OCI-LY3 (cell line): ENCODE data around the gene CACNB4.

Experiments
- EZH2phosphoT487 ChIP-seq: fragments of 200-600 bp; shearing (Covaris generic); IDR thresholded peaks from 2 replicates; pipeline ENCODE4 v1.6.1; 2018; ENCODE audit warnings: antibody characterized with exemption, mixed run types, low read depth
- TF ChIP-seq, protein P1 (sequence below): fragments of 200-600, 300-600 bp; sonication (generic); IDR thresholded peaks from 2 replicates; pipeline ENCODE4 v1.5.1; 2014; ENCODE audit warnings: antibody characterized with exemption, low read length, low read depth

DNA sequence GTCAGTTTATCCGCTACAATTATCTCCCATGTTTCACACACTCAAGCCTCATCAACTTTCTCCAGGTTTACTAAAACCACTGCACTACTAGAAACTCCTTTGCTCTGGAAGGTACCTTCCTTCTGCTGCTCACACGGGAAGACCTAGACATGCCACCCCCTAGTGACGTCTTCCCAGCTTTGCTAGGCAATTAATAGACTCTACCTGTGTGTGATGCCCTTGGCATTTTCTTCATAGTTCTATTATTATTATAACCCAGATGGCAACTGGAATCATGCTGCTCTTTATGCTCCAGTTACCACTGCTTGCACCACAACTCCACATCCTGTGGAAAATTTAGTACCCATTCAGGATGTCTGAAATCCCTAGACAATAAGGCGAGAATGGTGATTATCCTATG lies 42.4 kb downstream of the CACNB4 start:
- TF ChIP-seq, protein P1, sequence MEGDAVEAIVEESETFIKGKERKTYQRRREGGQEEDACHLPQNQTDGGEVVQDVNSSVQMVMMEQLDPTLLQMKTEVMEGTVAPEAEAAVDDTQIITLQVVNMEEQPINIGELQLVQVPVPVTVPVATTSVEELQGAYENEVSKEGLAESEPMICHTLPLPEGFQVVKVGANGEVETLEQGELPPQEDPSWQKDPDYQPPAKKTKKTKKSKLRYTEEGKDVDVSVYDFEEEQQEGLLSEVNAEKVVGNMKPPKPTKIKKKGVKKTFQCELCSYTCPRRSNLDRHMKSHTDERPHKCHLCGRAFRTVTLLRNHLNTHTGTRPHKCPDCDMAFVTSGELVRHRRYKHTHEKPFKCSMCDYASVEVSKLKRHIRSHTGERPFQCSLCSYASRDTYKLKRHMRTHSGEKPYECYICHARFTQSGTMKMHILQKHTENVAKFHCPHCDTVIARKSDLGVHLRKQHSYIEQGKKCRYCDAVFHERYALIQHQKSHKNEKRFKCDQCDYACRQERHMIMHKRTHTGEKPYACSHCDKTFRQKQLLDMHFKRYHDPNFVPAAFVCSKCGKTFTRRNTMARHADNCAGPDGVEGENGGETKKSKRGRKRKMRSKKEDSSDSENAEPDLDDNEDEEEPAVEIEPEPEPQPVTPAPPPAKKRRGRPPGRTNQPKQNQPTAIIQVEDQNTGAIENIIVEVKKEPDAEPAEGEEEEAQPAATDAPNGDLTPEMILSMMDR: no peak
- TF ChIP-seq EZH2phosphoT487: no peak
